GM18526 (cell line): ENCODE data around the gene KAZALD1.
A peak's percentile ranks its signal among the peaks of the same experiment; 100 is the strongest.

Experiments
- POLR2A ChIP-seq: IDR thresholded peaks from 3 replicates; pipeline ENCODE4 v1.6.1; 2011; ENCODE audit not compliant: insufficient read length; ENCODE audit errors: extremely low read depth

Gene KAZALD1

DNA sequence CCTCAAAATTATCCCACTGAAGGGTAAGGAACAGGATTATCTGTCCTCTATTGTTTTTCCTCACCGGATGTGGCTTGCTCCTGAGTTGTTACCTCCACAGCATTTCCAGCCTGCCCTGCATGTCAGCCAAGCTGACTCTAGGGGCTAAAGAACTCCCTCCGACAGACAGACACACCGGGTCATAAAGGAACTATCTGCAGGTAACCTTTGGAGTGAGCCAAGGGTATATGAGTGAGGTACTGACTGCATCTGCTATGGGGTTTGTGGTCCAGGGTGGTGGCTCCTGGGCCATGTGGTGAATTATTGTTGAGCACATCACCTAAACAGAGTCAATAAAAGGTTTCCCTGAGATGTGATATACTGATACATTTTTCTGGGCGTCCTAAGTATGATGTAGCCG lies 6.9 kb upstream of the KAZALD1 start:
- TF ChIP-seq POLR2A = no peak

DNA sequence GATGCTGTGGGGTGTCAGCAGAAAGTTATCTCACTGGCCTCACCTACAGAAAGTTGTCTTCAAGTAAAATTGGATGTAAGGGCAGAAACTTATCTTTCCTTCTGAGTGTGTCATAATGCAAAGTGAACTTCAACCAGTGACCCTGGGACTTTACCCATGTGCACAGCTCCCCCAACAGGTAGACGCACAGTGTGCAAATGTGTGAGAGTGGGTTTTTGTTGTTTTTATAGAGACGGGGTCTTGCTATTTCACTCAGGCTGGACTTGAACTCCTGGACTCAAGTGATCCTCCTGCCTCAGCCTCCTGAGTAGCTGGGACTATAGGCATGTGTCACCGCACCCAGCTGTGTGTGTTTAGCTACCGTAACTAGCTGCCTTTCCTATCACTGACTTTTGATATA lies 6.4 kb upstream of the KAZALD1 start:
- TF ChIP-seq POLR2A = no peak

DNA sequence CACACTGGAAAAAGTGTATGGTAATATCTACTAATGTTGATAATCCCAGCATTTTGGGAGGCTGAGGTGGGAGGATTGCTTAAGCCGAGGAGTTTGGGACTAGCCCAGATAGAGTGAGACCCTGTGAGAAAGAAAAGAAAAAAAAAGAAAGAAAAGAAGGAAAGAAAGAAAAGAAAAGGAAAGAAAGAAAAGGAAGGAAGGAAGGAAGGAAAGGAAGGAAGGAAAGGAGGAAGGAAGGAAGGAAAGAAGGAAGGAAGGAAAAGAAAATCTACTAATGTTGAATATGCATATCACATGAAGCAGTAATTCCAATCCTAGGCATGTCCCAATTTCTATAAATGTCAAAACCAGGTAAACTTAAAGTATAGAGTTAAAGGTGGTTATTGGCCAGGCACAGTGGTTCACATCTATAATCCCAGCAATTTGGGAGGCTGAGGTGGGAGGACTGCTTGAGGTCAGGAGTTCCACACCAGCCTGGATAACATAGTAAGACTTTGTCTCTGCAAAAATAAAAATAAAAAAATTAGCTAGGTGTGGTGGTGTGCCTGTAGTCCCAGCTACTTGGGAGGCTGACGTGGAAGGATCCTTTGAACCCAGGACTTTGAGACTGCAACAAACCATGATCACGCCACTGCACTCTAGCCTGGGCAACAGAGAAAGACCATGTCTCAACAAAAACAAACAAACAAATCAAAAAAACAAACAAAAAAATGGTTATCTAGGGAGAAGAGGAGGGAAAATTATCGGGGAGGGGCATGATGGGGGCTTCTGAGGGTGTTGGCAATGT lies 5.2 kb upstream of the KAZALD1 start:
- TF ChIP-seq POLR2A = no peak

DNA sequence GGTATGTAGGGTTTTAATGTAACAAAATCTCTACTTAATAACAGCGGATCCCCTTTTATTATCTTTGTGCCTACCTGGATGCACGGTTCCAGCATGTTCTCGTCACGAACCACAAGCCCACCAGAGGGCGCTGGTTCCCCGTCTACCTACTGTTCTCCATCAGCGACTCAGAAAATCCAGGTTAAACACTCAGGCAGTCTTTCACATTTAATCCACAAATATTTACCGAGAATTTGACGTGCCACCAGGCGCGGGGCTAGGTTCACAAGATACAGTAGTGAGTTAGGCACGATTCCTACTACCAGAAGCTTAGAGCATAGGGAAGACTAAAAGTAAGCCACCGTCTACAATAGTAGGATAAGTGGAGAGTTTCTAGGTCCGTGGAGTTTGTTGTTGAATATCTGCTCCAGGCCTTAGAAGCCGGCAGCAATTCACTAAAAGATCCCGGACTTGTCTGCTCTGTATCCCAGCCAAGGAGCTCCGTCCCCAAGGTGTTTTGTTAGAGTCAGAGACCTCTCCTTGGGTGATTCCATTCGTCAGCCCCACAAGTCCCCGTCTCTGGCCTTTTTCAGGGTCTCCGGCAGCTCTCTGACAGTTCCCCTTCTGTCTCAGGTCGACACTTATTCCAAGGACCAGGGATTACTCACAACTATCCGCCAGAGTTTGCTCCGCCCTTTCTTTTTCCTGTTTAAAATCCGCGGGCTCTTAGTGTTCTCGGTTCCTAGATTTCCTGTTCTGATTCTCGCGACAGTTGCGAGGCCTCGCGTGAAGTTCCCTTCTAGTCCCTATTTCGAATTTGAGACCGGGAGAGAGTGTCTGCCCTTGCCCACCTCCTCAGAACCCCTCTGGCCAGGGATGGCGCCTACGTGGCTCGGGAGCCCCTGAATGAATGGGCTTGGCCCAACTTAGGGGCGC lies 1.5 kb upstream of the KAZALD1 start:
- no peak for TF ChIP-seq POLR2A

DNA sequence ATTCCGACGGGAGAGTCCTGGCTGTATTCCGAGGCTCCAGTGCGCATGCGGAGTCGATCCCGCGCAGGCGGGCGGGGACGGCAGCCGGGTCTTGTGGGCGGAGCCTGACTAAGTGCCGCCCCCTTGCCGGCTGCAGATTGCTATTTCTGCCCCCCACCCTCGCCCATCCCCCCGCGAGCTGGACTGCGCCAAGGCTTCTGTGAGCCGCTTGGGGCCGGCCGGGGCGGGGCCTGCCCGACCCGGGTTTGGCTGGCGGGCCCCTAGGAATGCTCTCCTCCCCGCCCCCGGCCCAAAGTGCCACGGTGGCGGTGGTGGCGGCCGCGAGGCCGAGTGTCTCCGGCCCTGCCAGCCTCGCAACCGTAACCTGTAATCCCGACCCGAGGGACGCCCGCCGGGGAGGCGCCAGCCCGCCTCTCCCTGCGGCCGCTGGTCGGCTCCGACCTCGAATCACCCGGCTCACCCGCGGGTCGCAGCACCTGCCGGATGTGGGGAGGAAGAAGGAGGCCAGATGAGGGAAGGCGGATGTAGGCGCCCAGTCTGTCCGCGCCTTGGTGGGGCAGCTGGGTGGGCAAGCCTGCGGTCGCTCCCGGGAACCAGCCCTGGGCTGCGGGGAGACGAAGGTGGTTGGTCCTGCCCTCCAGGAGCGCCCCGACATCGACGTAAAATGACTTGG lies 702 bp upstream of the KAZALD1 start:
- peak; percentile 56 for TF ChIP-seq POLR2A

DNA sequence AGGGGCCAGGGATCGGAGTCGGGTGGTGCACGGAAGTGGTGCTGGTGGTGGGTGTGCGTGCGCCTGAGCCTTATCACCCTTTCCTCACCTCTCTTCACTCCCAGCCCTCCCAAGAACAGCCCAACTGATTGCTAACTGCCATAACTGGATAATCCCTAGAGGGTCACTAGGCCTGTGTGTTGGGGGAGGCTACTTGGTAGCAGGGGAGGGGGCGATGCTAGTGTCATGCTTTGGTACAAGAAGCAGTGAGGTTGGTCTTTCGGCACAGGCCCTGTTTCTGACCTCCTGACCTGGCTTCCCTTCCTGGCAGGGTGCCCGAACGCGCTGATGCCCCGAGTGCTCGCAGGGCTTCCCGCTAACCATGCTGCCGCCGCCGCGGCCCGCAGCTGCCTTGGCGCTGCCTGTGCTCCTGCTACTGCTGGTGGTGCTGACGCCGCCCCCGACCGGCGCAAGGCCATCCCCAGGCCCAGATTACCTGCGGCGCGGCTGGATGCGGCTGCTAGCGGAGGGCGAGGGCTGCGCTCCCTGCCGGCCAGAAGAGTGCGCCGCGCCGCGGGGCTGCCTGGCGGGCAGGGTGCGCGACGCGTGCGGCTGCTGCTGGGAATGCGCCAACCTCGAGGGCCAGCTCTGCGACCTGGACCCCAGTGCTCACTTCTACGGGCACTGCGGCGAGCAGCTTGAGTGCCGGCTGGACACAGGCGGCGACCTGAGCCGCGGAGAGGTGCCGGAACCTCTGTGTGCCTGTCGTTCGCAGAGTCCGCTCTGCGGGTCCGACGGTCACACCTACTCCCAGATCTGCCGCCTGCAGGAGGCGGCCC lies 652 bp downstream of the KAZALD1 start:
- peak; percentile 27 for TF ChIP-seq POLR2A

DNA sequence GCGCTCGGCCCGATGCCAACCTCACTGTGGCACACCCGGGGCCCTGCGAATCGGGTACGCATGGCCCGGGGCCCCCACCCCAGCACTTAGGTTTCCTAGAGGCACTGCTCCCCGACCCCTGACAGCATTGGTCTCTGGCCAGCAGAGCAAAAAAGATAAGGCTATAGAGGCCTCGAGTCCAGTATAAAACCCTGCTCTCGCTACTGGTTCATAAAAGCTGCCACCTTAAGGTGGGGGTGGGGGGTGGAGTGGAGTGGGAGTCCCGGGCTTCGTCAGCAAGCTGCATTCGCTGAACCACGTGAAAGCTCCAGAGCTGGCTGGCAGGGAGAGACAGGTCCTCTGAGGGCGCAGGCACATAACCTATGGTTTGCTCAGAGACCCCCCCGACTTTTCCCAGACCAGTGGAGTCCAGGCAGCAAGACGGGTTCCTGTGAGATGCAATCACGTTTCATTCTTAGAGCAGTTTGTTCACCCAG lies 1.3 kb downstream of the KAZALD1 start:
- no peak for TF ChIP-seq POLR2A

DNA sequence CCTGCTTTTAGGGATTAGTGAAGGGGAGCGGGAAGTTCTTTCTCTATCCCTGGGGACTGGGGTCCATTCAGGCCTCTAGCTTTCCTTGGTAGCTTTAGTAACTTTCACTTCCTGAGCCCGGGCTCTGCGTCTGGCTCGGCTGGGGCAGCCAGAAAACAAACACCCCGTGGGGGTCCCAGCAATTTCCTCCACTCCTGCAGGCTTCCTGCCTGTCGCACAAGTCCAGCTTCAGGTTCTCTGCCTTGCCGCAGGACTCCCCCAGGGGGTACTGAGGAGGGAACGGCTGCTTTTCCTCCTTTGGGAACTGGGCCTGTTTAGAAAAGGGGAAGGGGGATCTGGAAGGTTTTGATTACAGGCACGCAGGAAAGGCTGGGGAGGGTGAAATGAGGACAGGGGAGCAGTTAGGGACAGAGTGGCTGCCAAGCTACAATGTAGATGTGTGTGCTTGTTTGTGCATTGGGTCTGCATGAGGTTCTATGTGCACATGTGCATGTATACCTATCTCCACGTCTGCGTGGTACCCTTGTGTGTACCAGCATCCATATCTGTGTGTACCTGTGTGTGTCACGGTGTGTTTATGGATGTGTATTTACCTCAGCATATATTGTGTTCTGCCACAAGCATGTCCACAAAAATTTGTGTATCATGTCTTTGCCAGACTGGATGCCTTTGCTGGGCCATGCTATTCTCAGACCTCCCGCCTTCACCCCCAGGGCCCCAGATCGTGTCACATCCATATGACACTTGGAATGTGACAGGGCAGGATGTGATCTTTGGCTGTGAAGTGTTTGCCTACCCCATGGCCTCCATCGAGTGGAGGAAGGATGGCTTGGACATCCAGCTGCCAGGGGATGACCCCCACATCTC lies 2.0 kb downstream of the KAZALD1 start:
- TF ChIP-seq POLR2A = no peak

DNA sequence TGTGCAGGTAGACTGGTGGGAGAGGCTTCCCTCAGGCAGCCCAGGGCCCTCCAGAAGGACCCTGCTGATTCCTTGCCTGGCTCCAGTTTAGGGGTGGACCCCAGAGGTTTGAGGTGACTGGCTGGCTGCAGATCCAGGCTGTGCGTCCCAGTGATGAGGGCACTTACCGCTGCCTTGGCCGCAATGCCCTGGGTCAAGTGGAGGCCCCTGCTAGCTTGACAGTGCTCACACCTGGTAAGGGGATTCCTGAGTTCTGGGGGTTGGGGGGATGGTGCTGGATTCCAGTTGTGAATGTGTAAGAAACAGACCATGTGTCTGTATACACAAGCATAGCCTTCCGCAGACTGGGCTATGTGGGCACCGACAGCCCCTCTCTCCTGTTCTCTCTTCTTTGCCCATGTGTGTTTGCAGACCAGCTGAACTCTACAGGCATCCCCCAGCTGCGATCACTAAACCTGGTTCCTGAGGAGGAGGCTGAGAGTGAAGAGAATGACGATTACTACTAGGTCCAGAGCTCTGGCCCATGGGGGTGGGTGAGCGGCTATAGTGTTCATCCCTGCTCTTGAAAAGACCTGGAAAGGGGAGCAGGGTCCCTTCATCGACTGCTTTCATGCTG lies 2.7 kb downstream of the KAZALD1 start:
- TF ChIP-seq POLR2A = no peak

DNA sequence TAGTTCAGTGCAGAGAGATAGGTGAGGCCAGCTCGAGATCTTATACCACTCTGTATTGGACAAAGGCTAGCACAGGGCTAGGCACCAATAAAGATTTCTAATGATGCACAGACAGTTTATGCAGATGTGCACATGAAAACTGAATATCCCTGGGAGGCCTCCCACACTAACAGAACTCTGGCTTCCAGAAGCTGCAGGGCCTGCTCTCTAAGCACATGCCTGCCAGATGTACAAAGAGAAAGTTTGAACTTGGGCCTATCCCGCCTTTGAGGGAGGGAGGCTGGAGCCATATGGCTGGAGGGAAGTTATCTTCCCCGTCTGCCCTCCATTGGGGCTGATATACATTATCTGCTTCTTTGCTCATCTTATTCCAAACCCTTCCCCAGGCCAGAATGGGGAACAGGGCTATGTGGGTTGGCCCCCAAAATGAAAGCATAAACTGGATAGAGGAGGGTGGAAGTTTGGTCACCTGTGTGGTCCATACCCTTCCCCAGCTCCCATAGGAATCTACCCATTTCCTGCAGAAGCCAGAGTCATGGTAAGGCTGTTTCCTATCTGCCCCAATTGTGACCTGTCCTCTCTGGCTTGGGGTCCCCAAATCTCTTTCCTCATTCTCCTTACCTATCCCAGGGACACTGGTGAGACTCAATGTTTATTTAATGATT lies 3.8 kb downstream of the KAZALD1 start:
- no peak for TF ChIP-seq POLR2A

DNA sequence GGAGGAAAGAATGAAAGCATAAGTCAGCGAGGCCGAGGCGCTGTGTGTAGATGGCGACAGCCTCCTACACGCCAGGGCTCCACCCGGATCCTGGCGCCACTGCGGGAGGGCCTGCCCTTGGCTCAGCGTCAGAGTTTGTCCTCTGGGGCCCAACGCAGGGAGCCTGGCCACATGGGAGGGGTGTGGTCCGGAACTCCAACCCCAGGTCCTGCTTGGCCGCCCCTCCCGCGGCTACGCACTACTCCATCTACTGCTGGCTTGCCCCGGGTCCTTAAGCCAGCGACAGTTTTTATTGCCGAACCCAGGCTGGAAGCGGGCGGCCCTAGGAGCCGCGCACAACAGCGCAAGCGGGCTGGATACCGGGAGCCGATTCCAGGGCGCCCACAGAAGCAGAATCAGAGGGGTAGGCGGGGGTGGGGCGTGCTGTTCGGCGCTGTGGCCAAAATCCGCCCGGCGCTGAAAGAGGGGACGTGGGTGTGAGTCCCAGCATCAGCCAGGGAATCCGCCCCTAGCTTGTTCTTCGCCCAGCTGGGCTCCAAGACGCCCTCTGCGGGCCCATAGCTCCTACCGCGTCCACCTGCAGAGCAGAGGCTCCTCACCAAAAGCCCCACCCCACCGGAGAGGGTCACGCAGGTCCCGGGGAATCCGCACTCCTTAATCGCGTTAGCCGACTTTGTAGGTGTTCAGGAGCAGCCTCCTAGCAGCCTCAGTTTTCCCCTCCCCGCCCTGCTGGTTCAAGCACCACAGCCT lies 4.5 kb downstream of the KAZALD1 start:
- no peak for TF ChIP-seq POLR2A

DNA sequence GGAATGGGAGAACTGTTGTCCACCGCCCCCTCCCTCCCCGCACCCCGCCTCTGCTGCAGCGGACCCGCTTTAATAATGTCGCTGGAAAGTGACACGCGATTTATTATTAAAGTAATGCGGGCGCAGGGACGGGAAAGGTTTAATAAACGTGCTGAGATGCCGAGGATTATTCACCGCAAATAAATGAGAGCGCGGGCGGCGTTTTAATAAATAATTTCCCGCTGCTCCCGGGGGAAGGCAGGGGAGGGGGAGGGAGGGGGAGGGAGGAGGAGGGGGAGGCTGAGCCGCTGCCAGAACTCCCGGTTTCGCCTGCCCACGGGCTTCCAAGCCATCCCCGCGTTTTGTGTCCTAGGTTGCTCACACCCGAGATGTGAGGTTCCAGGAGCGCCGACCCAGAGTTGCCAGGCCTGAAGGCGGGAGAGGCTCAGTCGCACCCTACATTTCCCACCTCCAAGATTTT lies 5.1 kb downstream of the KAZALD1 start:
- TF ChIP-seq POLR2A = no peak

DNA sequence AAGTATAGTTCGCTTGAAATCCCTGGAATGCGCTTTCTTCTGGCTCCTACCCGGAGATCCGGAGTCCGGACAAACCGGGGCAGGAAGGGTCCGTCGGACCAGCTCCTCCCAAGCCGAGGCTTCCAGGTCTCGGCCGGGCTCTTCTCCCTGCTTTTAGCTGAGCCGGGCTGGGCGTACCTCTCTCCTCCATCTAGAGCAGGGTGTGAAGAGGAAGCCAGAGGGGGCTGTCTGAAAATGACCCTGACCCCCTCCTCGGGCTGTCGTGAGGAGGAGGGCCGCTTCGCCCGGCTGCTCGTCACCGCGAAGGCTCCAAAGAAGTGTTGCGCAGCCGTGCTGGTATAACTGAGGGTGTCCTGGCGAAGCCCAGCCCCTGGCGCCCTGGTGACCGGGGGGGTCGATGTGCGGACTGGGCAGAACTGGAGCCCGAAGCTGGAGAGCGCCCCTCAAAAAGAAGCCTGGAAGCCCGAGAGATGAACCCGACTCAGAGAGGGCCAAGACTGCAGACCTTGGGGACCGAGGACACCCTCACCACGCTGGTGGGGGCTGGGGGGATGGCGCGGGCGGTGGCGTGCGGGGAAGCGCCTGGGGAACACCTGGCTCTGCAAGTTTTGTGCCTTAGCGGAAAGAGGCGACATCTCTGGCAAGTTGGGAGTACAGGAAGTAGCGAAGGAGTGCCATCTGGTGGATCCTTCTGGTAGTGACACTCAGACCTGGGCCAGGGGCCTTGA lies 5.7 kb downstream of the KAZALD1 start:
- TF ChIP-seq POLR2A = no peak
